Ovary (tissue), 3 donors: Measurements from ENCODE around the gene ADNP.

Source experiments
- POLR2A ChIP-seq: fragments of 450-650 bp; IDR thresholded peaks from one replicate; pipeline ENCODE4 v1.6.1; 2017; ENCODE audit warnings: antibody characterized with exemption, mild to moderate bottlenecking, moderate library complexity
- TF ChIP-seq, protein P1 (sequence below), 3 donors: fragments of 450-650 bp in 2 of 3; fragments of 200-600 bp in 1 of 3; IDR thresholded peaks; one replicate each; pipeline versions ENCODE4 v1.5.1 to v1.8.0; 2016 to 2022; ENCODE audit warnings: antibody characterized with exemption in 3 of 3, mild to moderate bottlenecking in 1 of 3
- donor health status: DM: no; HTN: no; CAD: no.

DNA sequence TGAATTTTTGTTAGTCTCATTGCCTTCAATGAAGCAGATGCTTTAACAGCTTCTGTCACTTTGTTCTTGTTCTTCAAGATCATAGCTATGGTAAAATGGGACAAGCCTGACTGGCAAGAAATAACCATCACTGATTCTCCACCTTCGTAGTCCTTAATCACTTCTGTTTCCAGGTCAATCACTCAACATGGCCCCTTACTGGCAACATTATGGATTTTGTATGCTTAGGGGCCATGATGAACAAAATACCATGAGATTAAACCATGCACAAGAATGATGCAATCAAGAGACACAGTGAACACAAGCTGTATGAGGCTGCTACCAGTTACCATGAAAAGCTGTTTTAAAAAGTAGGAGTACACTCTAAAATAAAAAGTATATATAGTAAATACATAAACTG lies 32.8 kb downstream of the ADNP start:
- TF ChIP-seq, protein P1, sequence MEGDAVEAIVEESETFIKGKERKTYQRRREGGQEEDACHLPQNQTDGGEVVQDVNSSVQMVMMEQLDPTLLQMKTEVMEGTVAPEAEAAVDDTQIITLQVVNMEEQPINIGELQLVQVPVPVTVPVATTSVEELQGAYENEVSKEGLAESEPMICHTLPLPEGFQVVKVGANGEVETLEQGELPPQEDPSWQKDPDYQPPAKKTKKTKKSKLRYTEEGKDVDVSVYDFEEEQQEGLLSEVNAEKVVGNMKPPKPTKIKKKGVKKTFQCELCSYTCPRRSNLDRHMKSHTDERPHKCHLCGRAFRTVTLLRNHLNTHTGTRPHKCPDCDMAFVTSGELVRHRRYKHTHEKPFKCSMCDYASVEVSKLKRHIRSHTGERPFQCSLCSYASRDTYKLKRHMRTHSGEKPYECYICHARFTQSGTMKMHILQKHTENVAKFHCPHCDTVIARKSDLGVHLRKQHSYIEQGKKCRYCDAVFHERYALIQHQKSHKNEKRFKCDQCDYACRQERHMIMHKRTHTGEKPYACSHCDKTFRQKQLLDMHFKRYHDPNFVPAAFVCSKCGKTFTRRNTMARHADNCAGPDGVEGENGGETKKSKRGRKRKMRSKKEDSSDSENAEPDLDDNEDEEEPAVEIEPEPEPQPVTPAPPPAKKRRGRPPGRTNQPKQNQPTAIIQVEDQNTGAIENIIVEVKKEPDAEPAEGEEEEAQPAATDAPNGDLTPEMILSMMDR (IDR thresholded peaks at IDR 0.05), result no peak
- no peak for TF ChIP-seq POLR2A
